ENCODE measurements around the gene LGALS3BP.
A peak's percentile ranks its signal among the peaks of the same experiment; 100 is the strongest.
"Not testable (repeated sequence)": the region's sequence is repeated elsewhere in the genome, so short reads cannot be mapped to it uniquely, and the experiment has no call there.

LGALS3BP gene

DNA sequence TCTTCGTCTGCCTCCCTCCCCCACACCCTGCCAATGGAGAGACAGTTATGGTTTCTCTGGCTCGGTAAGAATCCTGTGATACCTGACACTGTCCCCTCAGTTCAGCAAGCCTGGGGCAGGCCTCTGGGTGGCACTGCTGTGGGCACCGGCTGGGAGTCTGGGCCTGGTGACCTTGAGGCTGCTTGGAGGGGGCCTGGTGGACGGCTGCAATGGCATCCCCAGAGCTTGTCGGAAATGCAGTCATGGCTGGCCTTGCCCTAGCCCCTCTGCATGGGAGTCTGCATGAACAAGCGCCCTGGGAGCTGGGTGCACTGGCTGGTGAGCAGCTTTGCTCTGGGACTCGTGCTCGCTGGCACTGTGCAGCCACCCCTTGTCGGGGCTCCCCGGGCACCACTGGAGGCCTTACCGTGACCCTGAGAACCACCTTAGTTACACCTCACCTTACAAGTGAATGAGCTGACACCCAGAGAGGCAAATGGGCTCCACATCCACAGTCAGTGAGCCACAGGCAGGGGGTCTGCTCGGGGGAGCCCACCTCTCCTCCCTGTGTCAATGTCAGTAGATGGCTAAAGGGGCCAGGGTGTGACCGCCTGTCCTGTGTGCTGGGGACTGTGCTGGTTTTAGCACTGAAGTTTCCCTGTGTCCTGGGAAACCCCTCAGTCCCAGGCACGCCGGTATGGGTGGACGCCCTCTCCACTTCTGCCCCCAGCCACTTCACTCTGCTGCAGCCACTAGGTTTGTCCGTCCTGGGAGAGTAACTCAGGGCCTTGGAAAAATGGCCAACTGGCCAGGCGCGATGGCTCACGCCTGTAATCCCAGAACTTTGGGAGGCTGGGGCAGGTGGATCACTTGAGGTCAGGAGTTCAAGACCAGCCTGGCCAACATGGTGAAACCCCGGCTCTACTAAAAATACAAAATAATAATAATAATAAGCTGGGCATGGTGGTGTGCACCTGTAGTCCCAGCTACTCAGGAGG lies 1.4 kb downstream of the LGALS3BP start:
- DNase-seq: no peak

DNA sequence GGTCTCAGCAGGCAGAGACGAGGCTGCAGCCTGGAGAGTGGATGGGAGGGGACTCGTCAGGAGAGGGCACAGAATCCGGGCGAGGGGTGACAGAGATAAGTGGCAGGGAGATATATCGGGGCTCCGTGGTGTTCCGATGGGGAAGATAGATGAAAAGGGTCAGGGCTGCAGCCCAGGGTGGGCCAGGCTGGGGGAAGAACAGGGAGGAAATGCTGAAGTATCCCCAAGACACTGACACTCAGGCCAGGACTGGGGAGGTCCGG lies 2.1 kb downstream of the LGALS3BP start:
- DNase-seq: no peak

DNA sequence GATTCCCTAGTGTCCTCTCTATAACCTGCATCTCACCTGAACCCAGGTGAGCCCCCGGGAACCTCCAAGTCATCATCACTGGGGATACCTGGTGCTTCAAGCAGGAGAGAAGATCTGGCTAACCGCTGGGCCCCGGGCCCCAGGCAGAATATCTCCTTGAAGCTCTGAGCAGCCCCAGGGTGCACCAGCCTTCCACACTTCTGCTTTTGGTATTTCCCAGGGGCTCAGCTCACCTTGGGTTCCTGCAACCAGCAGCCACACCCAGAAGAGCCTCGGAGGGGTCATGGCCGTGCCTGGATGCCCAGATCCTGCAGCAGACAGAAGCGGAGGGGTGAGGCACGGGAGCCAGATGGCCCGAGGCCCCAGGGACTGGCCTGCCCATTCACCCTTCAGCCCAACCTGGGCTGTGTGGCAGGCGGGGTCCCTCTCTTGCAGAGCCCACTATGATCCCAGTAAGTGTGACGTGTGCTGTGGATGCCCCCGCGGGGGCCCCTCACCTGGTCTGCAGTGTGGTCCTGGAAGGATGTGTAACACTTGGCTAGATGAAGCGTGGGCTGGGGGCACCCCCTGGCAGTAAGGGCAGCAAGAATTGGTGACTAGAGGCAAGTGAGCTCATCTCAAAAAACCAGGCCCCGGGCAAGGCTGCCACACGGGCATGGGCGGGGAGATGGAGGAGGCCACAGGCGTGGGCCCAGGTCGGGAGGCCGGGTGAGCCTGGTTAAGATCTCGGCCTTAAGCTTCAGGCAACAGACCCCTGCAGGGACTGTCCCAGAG lies 2.6 kb downstream of the LGALS3BP start:
- no peak for DNase-seq

DNA sequence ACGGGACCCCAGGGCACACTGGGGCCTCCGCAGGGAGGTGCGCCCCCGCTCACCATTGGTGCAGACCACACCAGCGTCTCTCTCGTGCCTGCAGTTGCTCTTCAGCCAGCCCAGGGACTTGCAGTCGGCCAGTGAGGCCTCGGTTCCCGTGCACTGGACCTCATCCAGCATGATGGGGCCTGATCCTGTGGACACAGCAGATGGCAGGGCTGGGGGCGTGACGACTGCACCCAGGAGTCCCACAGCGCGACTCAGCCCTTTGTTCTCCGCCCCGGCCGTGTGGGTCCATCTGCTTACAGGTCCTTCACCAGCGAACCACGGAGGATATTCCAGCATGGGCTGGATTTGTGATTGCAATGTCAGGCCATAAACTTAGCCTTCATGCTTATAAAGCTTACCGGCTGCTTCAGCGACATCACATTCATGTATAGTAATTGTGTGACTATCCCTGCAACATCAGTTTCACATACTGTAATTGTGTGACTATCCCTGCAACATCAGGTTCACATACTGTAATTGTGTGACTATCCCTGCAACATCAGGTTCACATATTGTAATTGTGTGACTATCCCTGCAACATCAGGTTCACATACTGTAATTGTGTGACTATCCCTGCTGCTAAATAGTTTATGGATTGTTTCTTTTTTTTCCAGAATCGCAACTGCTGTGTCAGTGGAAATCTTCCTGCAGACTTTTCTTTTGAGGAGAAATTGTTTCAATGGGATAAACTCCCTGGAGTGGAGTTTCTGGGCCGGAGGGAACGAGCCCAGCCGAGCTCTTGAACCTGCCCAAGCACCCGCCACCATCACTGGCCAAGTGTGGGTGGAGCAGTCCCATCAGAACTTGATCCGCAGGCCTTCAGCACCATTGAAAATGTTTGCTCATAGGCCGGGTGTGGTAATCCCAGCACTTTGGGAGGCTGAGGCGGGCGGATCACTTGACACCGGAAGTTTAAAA lies 4.8 kb downstream of the LGALS3BP start:
- no peak for DNase-seq

DNA sequence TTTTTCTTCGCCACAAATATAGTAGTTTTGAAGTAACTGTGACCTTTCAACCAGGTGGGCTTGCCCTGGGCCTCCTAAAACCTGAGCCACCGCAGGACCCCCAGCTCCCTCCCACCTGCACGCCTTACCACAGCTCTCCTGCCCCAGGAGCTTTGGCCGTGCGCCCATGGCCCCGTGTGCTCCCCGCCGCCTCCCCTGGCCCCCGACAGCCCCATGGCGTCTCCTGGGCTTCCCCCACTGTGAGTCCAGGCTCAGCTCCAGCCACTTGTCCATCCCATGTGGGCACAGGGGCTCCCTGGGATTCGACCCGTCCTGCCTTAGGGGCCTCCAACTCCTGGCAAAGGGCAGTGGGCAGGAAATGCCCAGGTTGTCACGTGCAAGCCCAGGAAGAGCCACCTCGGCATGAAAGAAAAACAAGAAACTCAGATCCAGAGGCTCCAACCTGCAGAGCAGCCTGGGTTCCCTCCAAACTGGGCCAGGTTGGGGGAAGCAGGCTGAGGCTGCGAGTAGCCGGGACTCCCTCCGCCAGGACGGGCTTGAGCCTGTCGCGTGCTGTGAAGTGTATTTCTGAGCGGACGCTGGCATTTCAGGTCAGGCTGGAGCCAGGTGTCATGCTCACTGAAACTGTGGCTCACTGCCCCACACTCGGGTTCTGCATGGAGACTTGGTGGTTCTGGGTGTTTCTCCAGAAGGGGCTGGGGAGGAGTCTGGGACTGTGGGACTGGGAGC lies 5.8 kb downstream of the LGALS3BP start:
- DNase-seq: no peak

DNA sequence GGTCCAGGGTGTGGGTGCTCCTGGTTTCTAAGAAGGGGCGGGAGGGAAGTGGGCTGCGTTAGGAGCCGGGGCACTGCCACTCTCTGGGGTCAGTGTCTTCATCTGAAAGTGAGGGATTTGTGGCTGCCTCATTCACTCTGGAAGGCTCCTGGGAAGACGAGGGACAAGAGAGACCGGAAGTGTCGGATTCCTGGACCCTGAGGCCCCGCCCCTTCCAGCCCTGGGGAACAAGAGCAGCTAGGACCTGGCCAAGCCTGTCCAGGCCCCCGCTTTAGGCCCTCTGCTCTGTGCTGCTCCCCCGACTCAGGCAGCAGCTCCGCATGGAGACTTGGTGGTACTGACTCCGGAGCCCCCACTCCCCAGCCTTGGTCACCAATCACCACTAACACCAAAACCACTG lies 6.5 kb downstream of the LGALS3BP start:
- DNase-seq: no peak

DNA sequence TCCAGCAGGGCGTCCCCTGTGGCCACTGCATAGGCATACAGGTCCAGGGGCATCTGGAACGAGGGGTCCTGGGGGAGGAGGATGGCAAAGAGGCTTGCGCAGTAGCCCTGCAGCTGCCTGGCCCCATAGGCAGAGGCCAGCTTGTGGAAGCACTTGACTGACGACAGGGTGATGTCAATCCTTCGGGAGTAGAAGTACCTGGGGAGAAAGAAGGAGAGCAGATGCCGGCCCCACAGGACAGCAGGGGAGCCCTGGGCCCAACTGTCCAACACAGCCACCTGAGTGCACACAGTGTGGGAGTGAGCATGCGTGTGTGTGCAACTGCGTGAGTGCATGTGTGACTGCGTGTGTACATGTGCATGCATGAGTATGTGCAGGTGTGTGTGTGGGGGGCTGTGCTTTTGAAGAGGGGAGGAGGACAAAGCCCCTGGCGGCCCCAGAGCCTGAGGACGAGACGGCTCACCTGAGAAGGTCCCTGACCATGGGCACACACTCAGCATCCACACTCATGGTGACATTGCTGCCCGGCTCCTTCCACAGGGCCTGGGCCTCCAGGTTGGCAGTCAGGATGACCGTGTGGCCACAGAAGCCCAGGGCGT lies 7.1 kb downstream of the LGALS3BP start:
- DNase-seq: no peak

DNA sequence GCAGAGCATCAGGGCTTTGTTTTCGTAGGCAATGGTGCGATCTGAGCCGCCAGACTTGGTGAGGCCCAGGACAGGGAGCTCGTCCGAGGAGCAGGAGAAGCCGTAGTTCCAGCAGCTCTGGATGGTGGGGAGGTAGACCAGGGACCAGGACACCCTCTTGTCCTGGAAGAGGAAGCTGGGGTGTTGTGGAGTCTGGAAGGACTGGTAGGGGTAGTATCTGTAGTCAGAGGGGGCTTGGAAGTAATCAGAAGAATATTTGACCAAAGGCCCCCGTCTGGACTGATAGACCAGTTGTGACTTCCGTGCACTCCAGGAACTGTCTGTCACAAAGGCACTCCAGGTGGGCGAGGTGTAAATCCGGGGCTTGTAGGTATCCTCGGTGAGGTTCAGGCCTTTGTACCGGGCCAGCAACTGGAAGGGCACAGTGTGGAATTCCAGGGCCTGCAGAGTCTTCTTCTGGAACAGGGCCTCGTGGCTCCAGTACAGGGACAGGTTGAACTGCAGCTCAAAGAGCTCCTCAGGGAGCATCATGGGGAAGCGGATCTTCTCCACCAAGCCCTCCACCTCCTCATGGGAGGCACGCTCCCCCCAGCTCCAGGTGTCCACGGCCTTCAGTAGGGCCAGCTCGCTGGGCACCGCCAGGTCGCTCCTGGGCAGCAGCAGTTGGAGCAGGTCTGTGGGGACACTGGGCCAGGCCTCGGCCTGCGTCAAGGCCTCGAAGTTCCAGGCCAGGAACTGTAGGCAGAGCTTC lies 7.8 kb downstream of the LGALS3BP start:
- no peak for DNase-seq

DNA sequence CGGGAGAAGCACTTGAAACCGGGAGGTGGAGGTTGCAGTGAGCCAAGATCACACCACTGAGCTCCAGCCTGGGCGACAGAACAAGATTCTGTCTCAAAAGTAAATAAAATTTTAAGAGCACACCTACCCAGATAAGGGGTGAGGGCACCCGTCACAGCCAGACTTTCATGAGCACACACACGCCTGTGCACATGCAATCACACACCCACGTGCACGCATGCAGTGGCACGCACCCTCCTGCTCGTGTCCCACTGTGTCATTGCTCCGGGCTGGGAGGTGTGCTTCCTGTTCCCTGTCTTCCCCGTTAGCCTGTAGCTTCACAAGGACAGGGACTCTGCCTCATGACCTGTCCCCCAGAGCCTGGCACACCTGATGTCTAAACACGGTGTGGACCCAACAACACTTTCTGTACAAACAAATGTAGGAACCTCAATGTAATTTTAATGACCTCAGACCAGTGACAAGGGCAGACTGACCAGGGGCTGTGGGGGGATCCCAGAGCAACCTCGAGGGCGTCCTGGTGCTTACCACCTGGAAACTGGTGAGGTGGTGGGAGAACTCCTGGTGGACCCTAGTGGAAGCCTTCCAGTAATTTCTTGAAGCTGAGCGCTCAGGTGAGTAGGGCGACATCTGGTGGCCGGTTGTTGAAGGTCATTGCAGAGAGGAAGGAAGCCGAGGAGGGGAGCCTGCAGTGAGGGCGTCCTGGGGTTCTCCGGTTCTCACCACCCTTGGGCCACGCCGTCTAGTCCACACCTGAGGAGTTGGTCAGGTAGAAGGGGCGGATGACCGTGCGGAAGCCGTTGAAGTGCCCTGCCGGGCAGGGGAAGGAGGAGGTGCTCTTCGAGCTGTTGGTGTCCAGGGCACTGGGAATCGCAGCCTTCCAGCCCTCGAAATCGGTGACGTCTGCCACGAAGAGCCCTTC lies 8.6 kb downstream of the LGALS3BP start:
- DNase-seq: peak; percentile 35 to 79 (median 74)

DNA sequence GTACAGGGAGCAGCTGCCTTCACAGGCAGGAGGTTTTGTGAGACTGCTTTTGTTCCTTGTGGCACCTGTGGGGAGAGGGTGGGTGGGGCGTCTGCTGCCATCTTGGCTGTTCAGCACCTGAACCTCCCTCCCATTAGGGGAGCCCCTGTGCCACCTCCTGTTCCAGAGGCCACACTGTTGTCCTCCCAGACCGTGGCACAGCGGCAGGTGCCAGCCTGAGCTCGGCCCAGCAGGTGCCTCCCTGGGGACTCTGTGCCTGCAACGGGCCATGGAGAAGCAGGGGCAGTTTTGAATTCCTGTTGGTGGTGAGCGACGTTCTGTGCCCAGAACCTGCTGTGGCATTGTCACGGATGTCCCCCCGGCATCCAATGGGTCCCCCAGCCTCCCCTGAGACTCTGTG lies 9.9 kb downstream of the LGALS3BP start:
- DNase-seq: no peak

DNA sequence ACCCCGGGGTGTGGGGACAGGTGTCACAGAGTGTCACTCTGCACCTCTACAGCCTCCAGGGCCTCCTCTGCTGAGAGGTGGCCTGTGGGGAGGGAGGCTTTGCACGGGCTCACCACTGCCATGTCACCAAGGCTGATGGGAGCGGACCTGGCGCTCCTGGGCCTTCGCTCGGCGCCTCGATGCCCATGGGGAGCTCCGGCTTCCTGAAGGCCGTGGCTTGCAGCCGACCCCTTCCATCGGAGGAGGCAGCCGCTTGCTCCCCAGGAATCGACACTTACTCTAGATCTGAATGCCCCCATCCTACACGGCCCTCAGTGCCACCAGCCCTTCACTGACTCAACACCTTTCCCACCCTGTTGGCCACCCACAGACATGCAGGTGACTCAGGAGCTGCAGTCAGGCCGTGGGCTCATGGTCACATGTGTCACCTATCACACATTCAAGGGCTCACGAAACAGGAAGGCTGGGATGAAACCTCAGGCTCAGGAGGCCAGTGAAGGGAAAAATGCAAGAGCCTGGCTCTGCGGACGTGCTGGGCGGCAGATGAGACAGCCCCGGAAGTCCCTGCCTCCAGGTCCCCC lies 11.9 kb downstream of the LGALS3BP start:
- DNase-seq: no peak

DNA sequence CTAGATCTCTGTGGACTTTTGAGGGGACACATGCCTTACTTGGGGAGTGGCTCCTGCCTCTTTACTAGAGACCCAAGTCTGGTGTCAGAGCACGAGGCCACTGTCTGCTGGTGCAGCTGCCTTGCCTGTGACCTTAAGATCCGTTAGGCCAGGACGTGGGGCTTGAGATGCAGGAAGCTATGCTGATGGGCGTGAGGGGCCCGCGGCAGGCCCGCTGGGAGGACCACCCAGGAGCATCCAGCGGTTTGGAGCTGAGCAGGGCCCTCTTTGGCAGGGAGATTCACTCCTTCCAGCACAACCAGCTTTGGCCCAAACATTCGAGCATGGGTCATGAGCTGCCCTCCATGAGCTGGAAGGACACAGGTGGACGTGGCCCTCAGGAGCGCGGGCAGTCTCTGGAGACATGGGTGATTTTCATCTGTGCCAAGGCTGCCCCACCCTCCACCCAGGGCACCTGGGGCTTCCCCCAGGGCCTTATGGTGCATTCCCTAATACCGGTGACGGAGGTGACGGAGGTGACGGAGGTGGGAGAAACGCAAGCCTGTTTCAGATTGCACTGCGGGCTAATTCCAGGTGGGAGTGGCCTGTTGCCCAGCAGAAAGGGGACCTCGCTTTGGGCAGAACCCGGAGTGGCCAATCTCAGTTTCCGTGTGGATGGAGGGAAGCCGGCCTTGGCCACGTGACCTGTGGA lies 12.7 kb downstream of the LGALS3BP start:
- no peak for DNase-seq

DNA sequence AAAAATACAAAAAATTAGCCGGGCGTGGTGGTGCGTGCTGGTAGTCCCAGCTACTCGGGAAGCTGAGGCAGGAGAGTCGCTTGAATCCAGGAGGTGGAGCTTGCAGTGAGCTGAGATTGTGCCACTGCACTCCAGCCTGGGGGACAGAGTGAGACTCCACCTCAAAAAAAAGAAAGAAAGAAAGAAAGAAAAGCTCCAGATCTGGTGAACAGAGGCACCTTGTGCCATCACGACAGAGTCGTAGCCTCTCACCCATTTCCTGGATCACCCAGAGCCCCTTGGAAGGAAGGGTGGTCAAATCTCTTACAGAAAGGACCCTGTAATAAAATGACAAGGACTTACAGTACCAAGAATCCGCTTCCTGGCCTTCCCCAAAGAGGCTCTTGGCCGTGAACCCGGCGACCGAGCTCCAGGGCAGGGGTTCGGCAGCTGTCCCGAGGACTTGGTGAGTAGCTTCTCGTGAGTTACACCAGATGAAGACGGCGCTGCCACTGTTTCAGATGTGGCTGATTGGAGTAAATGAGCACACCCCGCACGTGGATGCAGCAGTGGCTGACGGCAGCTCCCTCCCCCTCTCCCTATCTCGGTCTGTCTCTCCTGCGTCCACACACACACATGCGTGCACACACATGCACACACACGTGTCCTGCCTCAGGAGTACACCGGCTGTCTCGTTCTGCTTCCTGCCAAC lies 13.5 kb downstream of the LGALS3BP start:
- DNase-seq: no peak

DNA sequence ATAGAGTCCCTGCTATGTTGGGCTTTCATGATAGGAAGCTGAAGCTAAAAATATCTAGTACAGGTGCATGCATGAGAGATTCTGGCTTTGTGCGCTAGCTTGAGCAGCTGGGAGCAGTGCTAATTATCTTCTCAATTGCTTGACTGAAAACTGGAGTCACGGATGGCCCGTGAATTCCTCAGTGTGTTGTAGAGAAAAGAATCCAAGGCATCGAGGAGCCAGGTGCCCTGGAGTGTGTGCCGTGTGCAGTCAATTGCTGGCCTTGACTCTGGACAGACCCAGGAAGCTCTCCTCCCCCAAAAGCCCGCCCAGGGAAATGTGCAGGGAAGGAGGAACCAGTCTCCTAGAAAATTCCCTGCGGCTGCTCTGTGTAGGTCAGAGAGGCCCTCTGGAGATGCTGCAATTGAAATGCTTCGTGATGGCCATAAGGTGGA lies 14.2 kb downstream of the LGALS3BP start:
- no peak for DNase-seq

DNA sequence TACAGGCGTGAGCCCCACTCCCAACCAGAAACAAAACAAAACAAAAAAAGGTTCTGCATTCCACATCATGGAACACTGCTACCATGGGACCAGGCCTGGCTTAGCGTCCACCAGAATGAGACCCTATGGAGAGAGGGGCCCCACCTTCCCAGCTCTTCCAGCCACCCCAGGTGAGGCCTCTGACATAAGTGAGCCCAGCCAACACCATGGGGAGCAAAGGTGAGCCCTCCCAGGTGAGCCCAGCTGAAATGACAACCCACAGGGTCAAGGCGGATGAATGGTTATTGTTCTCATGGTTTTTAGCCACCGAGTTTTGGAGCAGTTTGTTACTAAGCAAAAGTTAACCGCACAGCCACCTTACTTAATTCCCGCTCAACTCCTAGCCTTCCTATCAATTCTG lies 16.3 kb downstream of the LGALS3BP start:
- DNase-seq: no peak

DNA sequence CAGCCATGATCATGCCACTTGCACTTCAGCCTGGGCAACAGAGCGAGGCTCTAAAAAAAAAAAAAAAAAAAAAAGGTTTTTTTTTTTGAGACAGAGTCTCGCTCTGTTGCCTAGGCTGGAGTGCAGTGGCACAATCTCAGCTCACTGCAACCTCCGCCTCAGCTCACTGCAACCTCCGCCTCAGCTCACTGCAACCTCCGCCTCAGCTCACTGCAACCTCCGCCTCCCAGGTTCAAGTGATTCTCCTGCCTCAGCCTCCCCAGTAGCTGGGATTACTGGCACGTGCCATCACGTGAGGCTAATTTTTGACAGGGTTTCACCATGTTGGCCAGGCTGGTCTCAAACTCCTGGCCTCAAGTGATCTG lies 16.8 kb downstream of the LGALS3BP start:
- DNase-seq: not testable (repeated sequence)

DNA sequence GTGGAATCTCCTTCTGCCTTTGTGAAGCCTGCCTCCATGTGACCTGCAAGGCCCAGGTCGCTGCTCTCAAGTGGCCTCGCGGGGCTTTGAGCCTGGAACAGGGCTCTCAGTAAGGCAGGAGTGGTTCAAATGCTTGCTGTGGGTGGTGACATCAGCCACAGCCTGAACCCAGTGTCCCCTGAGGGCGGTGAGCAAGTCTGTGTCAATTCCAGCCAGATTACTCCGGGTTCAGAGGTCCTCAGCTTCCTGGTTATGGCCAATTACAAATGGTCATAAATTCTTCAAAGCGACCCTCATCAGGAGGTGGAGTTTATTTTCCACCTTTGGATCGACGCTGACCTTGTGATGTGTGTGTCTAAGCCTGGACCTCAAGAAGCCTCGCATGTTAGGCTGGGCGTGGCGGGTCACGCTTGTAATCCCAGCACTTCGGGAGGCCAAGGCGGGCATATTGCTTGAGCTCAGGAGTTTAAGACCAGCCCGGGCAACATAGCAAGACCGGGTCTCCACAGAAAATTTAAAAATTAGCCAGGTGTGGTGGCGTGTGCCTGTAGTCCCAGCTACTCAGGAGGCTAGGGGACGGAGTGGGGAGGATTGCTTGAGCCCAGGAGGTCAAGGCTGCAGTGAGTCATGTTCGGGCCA lies 17.3 kb downstream of the LGALS3BP start:
- DNase-seq: no peak

DNA sequence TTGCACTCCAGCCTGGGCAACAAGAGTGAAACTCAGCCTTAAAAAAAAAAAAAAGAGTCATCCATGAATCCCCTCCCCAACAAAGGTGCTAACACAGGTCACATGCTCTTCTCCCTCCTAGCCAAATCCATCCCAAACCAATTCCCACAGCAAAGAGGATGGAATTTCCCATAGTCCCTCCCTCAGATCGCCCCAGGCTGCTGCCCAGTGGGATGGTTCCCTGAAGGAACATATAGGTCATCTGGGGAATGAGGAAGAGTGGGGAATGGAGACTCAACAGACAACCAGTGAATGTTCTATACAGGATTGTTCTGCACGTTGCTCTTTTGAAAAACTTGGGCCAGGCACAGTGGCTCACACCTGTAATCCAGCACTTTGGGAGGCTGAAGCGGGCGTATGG lies 18.2 kb downstream of the LGALS3BP start:
- DNase-seq: no peak
